PC-3 (cell line): ENCODE results near the gene RPS2. TPM values are rescaled to one million over a fixed set of nuclear protein-coding genes. Genes with fewer than 3 reads are reported as not detected.

Source experiments
- ATAC-seq: fragments of 200-7000 bp; cut with Tn5 transposase; 2 replicates; pipeline ENCODE4 v1.9.1; 2020; ENCODE audit warnings: mild to moderate bottlenecking, moderate library complexity
- BruUV-seq: library from RNA; stranded (reverse); fragments of 400-500 nt; replicated peaks from 2 replicates; lab custom pipeline; 2021; lab: Mats Ljungman, UMichigan
- CTCF ChIA-PET: fragments of 300-600 bp; sonication (Branson Sonifier 250); formaldehyde crosslinking; loops from one replicate; lab custom pipeline; 2022; ENCODE audit warnings: antibody characterized with exemption; lab: Charles Lee
- POLR2A ChIA-PET: fragments of 300-600 bp; sonication (Branson Sonifier 250); formaldehyde crosslinking; loops from one replicate; lab custom pipeline; 2022; ENCODE audit warnings: antibody characterized with exemption; ENCODE audit not compliant: unreplicated experiment; lab: Charles Lee
- DNase-seq: peaks from one replicate; pipeline ENCODE4 v3.0.0-alpha.2; 2015
- H2AFZ ChIP-seq: fragments of 300-600 bp; sonication (generic); 2 replicates; pipeline ENCODE4 v1.6.0; 2016; ENCODE audit warnings: antibody characterized with exemption, low read length
- H3F3A ChIP-seq: fragments of 300-600 bp; sonication (generic); one replicate; pipeline ENCODE4 v1.6.0; 2017; ENCODE audit warnings: antibody characterized with exemption, low read length, control low read depth, mild to moderate bottlenecking; ENCODE audit not compliant: unreplicated experiment
- H3K27ac ChIP-seq: fragments of 300-600 bp; sonication (generic); 2 replicates; pipeline ENCODE4 v1.5.1; 2016; ENCODE audit warnings: mild to moderate bottlenecking, low read length
- H3K27me3 ChIP-seq: fragments of 300-600 bp; sonication (generic); 2 replicates; pipeline ENCODE4 v1.6.1; 2016; ENCODE audit warnings: low read length, mixed read lengths
- H3K36me3 ChIP-seq: fragments of 300-600 bp; sonication (generic); 2 replicates; pipeline ENCODE4 v1.6.1; 2016; ENCODE audit warnings: low read depth, mixed run types, low read length, mixed read lengths
- H3K4me1 ChIP-seq: fragments of 300-600 bp; sonication (generic); 2 replicates; pipeline ENCODE4 v1.5.1; 2016; ENCODE audit warnings: low read length; ENCODE audit not compliant: insufficient read depth
- H3K4me2 ChIP-seq: fragments of 300-600 bp; sonication (generic); 2 replicates; pipeline ENCODE4 v1.6.0; 2016; ENCODE audit warnings: low read length
- H3K4me3 ChIP-seq: fragments of 300-600 bp; sonication (generic); 2 replicates; pipeline ENCODE4 v1.5.1; 2016; ENCODE audit warnings: mild to moderate bottlenecking, low read length, mixed read lengths
- H3K79me2 ChIP-seq: fragments of 300-600 bp; sonication (generic); 2 replicates; pipeline ENCODE4 v1.6.1; 2017; ENCODE audit warnings: low read length, mixed read lengths
- H3K9ac ChIP-seq: fragments of 300-600 bp; sonication (generic); 2 replicates; pipeline ENCODE4 v1.6.0; 2016; ENCODE audit warnings: mild to moderate bottlenecking, low read length
- H3K9me2 ChIP-seq: fragments of 300-600 bp; sonication (generic); replicated peaks from 2 replicates; pipeline ENCODE4 v1.6.1; 2016; ENCODE audit warnings: mixed run types, low read length, mixed read lengths
- H3K9me3 ChIP-seq: fragments of 300-600 bp; sonication (generic); 2 replicates; pipeline ENCODE4 v1.6.1; 2016; ENCODE audit warnings: low read length, mixed read lengths
- H4K20me1 ChIP-seq: fragments of 300-600 bp; sonication (generic); 2 replicates; pipeline ENCODE4 v1.6.1; 2016; ENCODE audit warnings: low read length, mixed read lengths
- CTCF ChIP-seq: fragments of 300-600 bp; sonication (generic); conservative IDR thresholded peaks from 2 replicates; pipeline ENCODE4 v1.5.1; 2017; ENCODE audit warnings: antibody characterized with exemption, low read depth, mild to moderate bottlenecking, low read length
- EZH2 ChIP-seq: fragments of 300-600 bp; sonication (generic); IDR thresholded peaks from one replicate; pipeline ENCODE4 v1.6.1; 2017; ENCODE audit warnings: antibody characterized with exemption, mild to moderate bottlenecking, low read length; ENCODE audit not compliant: unreplicated experiment
- EZH2phosphoT487 ChIP-seq: fragments of 300-600 bp; sonication (generic); IDR thresholded peaks from 2 replicates; pipeline ENCODE4 v1.6.1; 2018; ENCODE audit warnings: mild to moderate bottlenecking, antibody characterized with exemption, low read length, borderline replicate concordance
- intact Hi-C: fragments of 100-400 bp; cut with micrococcal nuclease; formaldehyde crosslinking; loops from 2 replicates; pipeline ENCODE4 v1.9.0; 2023
- total RNA-seq: library from RNA; depleted of rRNA; stranded (reverse); fragments of >200 nt; gene quantifications from 2 replicates; pipeline ENCODE4 v1.2.3, GENCODE V29; 2014

Gene RPS2
- total RNA-seq, 1 experiment from 2014 or later = 2,234 TPM

GRCh38 chr16:1983544-1984346, 19.1 kb upstream of the RPS2 start, which contains the start of gene GFER:
Gene GFER (plus strand): TSS chr16:1984193. CDS start chr16:1984219, 26 bp downstream.
- no peaks in the 10 kb centered on the region for H3K9me2 ChIP-seq
- intact Hi-C loops = no loop called here
- peak; percentile 76 for ATAC-seq
- peaks cover 3% of the 10 kb centered on the region for H3F3A ChIP-seq
- H3K79me2 ChIP-seq = peaks cover 19% of the 10 kb centered on the region
- peak within 1 kb of the TSS; percentile 90 for H3K4me3 ChIP-seq
- no peak within 1 kb of the TSS for H3K27ac ChIP-seq
- H2AFZ ChIP-seq = peak within 1 kb of the TSS; percentile 72
- TF ChIP-seq EZH2 = no peak
- no peak; the same call in 1 of the 2 replicates for TF ChIP-seq CTCF
- TF ChIP-seq EZH2phosphoT487 = 0 out of 2 replicates have a peak, but pooled peaks have one; percentile 59
- H3K36me3 ChIP-seq = no peaks in the 10 kb centered on the region; the same call in 1 of the 2 replicates
- H3K4me2 ChIP-seq = peak within 1 kb of the TSS; percentile 95
- BruUV-seq = no TSS peak
- H4K20me1 ChIP-seq = no peaks in the 10 kb centered on the region
- peaks cover 45% of the 10 kb centered on the region for H3K4me1 ChIP-seq
- ChIA-PET CTCF (no interaction called here), POLR2A (interaction anchor here (0.6 kb wide), 1 partner anchor 24 kb away, joined by 4 read pairs; no protein-coding TSS in a partner anchor)
- H3K9ac ChIP-seq = peak within 1 kb of the TSS; percentile 85
- peak; percentile 86 for DNase-seq
- no peaks in the 10 kb centered on the region for H3K9me3 ChIP-seq
- no peaks in the 10 kb centered on the region for H3K27me3 ChIP-seq

- DNase-seq (no peak), ATAC-seq (no peak)
- H3K4me2 ChIP-seq = peak overlapping the region; percentile 95
- H3K27ac ChIP-seq = no peak overlapping the region
- H3K27me3 ChIP-seq = no peaks in the 10 kb centered on the region
- no peaks in the 10 kb centered on the region for H3K9me2 ChIP-seq
- TF ChIP-seq EZH2phosphoT487 = no peak
- TF ChIP-seq EZH2 = no peak
- TF ChIP-seq CTCF = no peak
- H3F3A ChIP-seq = peaks cover 3% of the 10 kb centered on the region
- no peaks in the 10 kb centered on the region for H4K20me1 ChIP-seq
- POLR2A ChIA-PET = no interaction called here
- H3K9me3 ChIP-seq = no peaks in the 10 kb centered on the region
- no peaks in the 10 kb centered on the region; the same call in 1 of the 2 replicates for H3K36me3 ChIP-seq
- peak overlapping the region; percentile 90 for H3K4me3 ChIP-seq
- no peak overlapping the region for H3K9ac ChIP-seq
- CTCF ChIA-PET = no interaction called here
- peaks cover 47% of the 10 kb centered on the region for H3K4me1 ChIP-seq
- no peak overlapping the region for H2AFZ ChIP-seq
- intact Hi-C loops = no loop called here
- H3K79me2 ChIP-seq = peaks cover 19% of the 10 kb centered on the region
- no TSS peak for BruUV-seq
Measured at GRCh38 chr16:1982991-1983543, 18.4 kb upstream of the RPS2 start.
